MV-4-11 (cell line): ENCODE measurements around the gene WDR26.
"Not testable (repeated sequence)": the region's sequence is repeated elsewhere in the genome, so short reads cannot be mapped to it uniquely, and the experiment has no call there.

Source experiments
- DNase-seq: peaks from one replicate; lab custom pipeline; 2025; lab: John Stamatoyannopoulos, UW

WDR26 gene

DNA sequence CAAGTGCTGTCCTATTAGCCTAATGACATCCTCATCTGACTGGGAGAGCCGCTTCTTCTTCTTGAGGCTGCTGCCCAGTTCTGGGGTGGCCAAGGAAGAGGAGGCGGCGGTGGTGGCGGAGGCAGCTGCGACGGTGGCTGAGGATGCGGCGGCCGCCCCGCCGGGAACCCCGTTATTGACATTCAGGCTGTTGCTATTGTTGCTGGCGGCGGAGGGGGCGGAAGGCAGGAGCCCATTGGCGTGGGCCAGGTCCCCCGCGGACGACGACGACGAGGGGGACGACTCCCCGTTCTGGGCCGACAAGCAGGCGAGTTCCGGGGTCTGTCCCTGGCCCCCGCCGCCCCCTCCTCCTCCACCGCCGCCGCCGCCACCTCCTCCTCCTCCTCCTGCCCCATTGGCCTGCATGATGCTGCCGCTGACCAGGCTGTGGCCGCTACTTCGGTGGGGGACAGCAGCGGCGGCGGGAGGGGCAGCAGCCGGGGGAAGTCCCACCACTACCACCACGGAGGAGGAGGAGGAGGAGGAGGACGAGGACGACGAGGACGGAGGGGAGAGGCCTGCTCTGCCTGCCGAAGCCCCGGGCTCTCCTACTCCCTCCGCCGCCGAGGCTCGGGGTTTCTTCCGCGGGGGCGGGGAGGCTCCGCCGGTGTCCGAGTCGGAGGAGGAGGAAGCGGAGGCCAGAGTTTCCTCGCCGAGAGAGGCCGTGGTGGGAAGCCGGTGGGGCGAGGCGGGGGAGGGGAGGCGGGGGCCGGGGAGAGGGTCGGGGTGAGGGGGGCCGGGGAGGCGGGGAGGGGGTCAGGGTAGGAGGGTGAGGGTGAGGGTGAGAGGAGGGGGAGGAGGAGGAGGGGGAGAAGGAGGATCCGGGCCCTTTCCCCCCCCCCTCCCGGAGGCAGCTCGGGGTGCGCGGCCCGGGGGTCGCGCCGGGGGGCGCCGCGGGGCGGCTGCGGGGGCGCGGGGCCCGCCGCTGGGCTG is 610 bp downstream of the WDR26 start:
- no peak for DNase-seq

DNA sequence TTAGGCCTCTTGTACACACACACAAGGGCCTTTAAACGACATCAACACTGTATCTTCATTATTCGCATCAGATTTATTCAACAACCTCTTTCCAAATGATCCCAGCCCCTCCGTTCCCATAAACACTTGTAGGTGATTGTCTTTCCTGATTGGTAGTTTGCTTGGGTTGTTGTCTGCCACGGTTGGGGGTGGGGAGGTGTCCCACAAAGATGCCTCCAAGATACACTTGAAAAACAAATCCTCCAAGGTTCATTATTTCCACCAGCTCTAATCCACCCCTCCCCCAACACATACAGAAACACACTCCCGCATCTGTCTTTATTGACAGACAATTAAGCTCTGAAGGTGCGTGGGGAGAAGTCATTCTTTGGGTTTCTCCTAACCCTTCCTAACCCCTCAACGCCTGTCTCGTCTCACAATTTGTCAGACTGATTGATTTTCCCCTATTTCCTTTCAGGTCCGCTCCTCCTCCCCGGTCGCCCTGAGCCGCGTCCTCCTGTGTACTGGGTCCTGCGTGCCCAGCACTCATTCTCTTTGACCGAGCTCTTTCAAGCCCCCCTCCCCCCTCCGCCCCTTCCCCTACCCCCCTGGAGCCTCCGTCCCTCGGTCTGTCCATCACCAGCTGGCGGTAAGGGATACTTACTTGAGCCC is 1.4 kb downstream of the WDR26 start:
- DNase-seq = no peak

DNA sequence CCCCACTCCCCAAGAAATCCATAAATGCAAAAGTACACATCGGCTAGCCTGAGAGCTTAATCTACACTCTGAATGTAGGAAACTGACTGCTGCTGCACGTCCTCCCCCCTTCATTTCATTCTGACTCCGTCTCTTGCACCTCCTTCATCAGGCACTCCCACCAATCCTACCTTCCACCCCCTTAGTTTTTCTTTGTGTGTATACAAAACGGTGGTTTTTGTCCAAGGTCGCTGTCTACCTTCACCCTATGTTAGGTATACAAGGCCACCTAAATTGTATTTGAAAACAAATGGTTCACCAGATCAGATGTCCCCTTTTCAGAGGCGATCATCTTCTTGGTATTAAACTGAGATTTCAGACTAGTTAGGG is 1.9 kb downstream of the WDR26 start:
- DNase-seq = no peak

- no peak for DNase-seq
Observed at GRCh38 chr1:224432146-224432545, 2.5 kb downstream of the WDR26 start.

DNA sequence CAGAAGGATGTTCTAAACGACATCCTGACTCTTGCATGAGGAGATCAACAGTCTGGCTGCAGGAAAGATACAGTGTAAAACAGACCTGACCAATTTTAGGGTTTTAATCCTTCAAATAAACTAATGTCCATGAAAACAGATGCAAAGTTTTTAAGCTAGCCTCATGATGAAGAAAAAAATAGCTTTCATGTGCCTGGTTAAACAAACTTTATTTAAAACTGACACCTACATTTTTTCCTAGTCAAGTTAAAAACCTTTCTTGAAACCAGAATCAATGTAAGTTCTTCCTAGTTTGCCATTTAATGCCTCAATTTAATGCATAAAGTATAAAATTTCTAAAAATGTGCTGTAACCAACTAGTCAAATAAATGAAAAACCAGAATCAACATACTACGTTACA is 2.9 kb downstream of the WDR26 start:
- no peak for DNase-seq

GRCh38 chr1:224430511-224431113 is 4.0 kb downstream of the WDR26 start:
- peak; percentile 77 for DNase-seq

- no peak for DNase-seq
Observed at GRCh38 chr1:224429616-224430326, 4.8 kb downstream of the WDR26 start.

DNA sequence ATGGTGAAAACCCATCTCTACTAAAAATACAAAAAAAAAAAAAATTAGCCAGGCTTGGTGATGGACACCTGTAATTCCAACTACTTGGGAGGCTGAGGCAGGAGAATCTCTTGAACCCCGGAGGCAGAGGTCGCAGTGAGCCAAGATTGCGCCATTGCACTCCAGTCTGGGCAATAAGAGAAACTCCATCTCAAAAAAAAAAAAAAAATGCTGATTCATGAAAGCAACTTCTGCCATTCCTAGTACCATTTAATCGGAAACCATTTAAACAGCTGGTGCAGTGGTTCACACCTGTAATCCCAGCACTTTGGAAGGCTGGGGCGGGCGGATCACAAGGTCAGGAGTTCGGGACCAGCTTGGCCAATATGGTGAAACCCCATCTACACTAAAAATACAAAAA is 5.9 kb downstream of the WDR26 start:
- not testable (repeated sequence) for DNase-seq

DNA sequence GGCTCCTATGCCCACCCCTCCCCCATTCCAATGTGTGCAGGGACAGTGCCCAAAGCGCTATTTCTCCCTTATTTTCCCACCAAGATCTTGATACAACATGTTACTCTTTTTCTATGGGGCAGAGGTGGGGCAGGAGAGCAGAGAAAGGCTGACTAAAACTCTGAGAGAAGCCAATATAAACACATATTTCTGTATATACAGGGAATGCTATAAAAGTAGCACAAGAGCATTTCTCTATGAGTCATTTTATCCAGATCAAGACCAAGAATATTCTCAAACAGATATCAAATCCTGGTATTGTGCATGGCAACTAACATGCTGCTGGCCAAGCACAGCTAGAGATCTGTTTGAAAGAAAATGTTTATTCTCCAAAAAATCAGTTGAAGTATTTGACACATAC is 7.3 kb downstream of the WDR26 start:
- DNase-seq = no peak

DNA sequence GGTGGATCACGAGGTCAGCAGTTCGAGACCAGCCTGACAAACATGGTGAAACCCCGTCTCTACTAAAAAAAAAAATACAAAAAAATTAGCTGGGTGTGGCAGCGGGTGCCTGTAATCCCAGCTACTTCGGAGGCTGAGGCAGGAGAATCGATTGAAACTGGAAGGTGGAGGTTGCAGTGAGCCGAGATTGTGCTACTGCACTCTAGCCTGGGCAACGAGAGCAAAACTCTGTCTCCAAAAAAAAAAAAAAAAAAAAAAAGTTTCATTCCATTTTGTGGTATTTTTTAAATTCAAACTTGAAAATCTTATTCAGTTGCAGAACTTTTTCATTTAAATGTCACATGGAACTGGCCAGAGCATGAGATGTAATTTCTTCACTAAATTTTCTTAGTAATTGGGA is 7.7 kb downstream of the WDR26 start:
- not testable (repeated sequence) for DNase-seq

GRCh38 chr1:224425279-224425884 is 9.2 kb downstream of the WDR26 start:
- DNase-seq = no peak

DNA sequence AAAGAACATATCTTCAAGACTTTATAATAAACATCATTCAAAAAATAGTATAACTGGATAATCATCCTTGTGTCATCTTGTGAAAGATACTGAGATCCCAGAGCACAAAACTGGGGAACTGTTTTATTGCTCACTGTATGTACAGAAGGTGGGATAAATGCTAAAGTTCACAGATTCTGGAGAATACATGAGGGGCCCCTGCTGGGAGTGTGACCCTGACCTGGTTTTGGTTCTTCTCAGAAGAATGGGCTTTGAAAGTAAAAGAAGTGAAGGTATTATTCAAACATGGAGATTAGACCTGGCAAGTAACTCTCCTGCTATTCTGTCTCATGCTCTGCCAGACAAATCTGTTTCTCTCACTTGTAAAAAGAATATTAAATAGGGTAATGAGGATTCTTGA is 14.5 kb downstream of the WDR26 start:
- DNase-seq = no peak

GRCh38 chr1:224411766-224412165 is 22.8 kb downstream of the WDR26 start:
- DNase-seq = no peak

DNA sequence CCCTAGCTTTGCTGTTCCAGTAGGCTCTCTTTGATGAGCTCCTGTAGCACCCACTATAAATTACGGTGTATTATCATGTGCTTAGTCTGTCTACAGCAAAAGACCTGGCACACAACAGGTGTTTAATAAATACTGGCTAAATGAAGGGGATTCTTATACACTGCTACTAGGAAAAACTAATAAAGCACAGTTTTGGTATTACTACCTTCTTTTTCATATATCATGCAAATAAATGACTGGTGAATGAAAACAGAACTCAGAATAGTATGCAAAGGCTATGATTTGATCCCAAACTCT is 26.4 kb downstream of the WDR26 start:
- no peak for DNase-seq

DNA sequence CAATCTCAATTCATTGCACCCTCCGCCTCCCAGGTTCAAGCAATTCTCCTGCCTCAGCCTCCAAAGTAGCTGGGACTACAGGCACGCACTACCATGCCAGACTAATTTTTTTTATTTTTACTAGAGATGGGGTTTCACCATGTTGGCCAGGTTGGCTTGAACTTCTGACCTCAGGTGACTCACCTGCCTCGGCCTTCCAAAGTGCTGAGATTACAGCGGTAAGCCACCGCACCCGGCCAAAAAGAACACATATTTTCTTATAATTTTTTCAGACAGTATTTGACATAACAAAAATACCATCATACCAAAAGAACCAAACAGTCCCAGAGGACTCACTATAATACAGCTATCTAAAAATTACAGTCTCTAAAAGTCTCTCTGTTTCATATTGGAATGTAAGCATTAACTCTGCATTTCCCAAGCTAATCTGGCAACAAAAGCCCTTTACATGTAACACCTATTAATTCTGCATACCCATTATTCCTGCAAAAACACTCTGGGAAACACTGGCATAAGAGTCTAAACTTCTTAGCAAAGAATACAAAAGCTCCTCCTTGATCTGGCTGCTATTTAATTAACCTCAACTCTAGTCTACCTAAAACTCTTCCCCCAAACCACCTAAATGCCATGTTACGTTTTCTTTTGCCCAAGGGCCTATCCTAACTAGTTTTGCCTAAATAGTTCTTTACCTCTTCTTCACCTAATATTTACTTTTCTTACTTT is 26.9 kb downstream of the WDR26 start:
- DNase-seq = no peak

GRCh38 chr1:224406216-224406615 is 28.4 kb downstream of the WDR26 start:
- DNase-seq = no peak

DNA sequence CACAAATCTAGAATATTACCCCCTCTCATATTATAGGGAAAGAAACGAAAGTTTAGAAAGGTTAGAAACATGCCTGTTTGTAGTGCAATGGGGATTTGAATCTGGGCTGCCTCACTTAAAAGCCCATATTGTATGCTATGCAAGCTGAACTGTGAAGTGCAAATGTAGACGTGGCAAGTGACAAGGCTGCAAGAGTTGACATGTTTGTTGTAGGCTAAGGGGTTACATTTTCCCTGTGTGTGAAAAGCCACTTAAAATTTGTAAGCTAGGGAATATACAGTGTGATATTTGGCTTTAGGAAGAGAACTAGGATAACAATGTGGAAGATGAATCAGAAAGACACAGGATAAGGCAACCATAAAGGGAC is 29.0 kb downstream of the WDR26 start:
- DNase-seq = no peak

DNA sequence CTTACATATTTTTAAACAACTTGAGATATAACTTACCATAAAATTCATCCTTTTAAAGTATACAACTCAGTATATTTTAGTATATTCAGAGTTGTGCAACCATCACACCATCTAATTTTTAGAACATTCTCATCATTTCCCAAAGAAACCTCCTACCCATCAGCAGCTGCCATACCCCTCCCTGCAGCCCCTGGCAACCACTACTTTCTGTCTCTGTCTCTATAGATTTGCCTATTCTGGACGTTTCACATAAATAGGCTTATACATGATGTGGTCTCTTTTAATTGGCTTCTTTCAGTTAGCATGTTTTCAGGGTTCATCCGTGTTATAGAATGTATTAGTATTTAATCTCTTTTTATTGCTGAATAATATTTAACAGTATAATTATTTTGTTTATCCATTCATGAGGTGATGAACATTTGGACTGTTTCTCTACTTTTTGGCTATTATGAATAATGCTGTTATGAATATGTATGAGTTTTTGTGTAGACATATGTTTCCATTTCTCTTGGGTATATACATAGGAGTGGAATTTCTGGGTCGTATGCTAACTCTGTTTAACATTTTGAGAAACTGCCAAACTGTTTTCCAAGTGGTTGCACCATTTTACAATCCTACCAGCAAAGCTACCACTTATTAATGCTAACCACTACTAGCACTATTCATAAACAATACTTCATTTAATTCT is 29.5 kb downstream of the WDR26 start:
- no peak for DNase-seq

GRCh38 chr1:224402472-224403036 is 32.0 kb downstream of the WDR26 start:
- no peak for DNase-seq

- no peak for DNase-seq
Observed at GRCh38 chr1:224399887-224400286, 34.7 kb downstream of the WDR26 start.

DNA sequence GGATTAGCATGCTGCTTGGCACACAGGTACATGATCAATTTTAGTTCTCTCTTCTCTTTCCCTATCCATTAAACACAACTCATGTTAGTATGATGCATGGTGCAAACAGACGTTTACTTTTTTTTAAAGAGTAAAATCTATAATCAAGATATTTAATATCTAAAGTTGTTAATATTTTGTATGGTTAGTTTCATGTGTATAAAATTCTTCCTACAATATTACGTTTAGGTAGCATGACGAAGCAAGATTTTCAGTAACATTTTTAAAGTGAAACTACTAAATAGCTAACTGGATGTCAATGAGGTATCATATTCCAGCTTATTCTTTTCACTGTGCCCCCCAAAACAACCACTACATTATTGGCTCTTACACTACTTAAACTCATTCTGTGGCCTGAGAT is 41.3 kb downstream of the WDR26 start:
- no peak for DNase-seq
